DOHH2 (cell line): Measurements from ENCODE around the gene COG6.

Experiments used
- H3F3A ChIP-seq: fragments of 200-600 bp; sonication (generic), shearing (Covaris generic); 2 replicates; pipeline ENCODE4 v1.6.0; 2016; ENCODE audit warnings: antibody characterized with exemption, mild to moderate bottlenecking; ENCODE audit not compliant: control insufficient read depth, insufficient read depth
- H3K27ac ChIP-seq: fragments of 200-600 bp; sonication (generic); 2 replicates; pipeline ENCODE4 v1.5.1; 2014; ENCODE audit warnings: low read depth, mild to moderate bottlenecking, low read length, moderate library complexity
- H3K27me3 ChIP-seq: fragments of 200-600 bp; sonication (generic); 2 replicates; pipeline ENCODE4 v1.6.1; 2014; ENCODE audit warnings: mild to moderate bottlenecking, low read length, mixed read lengths; ENCODE audit not compliant: control insufficient read depth
- H3K36me3 ChIP-seq: fragments of 200-600 bp; sonication (generic); 2 replicates; pipeline ENCODE4 v1.6.1; 2014; ENCODE audit warnings: mild to moderate bottlenecking, low read length, moderate library complexity, mixed read lengths; ENCODE audit not compliant: control insufficient read depth
- H3K4me1 ChIP-seq: fragments of 200-600 bp; sonication (generic); 2 replicates; pipeline ENCODE4 v1.6.1; 2014; ENCODE audit warnings: mild to moderate bottlenecking, low read length, mixed read lengths; ENCODE audit not compliant: control insufficient read depth
- H3K4me2 ChIP-seq: fragments of 200-600 bp; sonication (generic); 2 replicates; pipeline ENCODE4 v1.6.0; 2014; ENCODE audit warnings: mild to moderate bottlenecking, low read length, moderate library complexity
- H3K4me3 ChIP-seq: fragments of 200-600 bp; sonication (generic); 2 replicates; pipeline ENCODE4 v1.5.1; 2014; ENCODE audit warnings: mild to moderate bottlenecking, low read length, mixed read lengths
- H3K79me2 ChIP-seq: fragments of 200-600 bp; sonication (generic); 2 replicates; pipeline ENCODE4 v1.6.1; 2014; ENCODE audit warnings: mild to moderate bottlenecking, low read length, mixed read lengths; ENCODE audit not compliant: control insufficient read depth
- H3K9me2 ChIP-seq: fragments of 200-600 bp; sonication (generic); replicated peaks from 2 replicates; pipeline ENCODE4 v1.6.1; 2014; ENCODE audit warnings: mild to moderate bottlenecking, low read length, mixed read lengths; ENCODE audit not compliant: control insufficient read depth
- H3K9me3 ChIP-seq: fragments of 200-600 bp; sonication (generic); 2 replicates; pipeline ENCODE4 v1.6.1; 2014; ENCODE audit warnings: antibody characterized with exemption, low read length, mixed read lengths; ENCODE audit not compliant: control insufficient read depth, insufficient read depth
- H4K20me1 ChIP-seq: fragments of 200-600 bp; sonication (generic); 2 replicates; pipeline ENCODE4 v1.6.0; 2014; ENCODE audit warnings: low read depth, mild to moderate bottlenecking, antibody characterized with exemption, low read length, moderate library complexity; ENCODE audit not compliant: control insufficient read depth, insufficient read depth
- EZH2phosphoT487 ChIP-seq: fragments of 200-600 bp; sonication (generic); IDR thresholded peaks from 2 replicates; pipeline ENCODE4 v1.6.1; 2017; ENCODE audit warnings: borderline replicate concordance, mild to moderate bottlenecking, antibody characterized with exemption, low read length, moderate library complexity, mixed read lengths
- TF ChIP-seq, protein P1 (sequence below): fragments of 200-600 bp; sonication (generic); IDR thresholded peaks from one replicate; pipeline ENCODE4 v1.5.1; 2014; ENCODE audit warnings: antibody characterized with exemption, mild to moderate bottlenecking, low read depth, low read length; ENCODE audit not compliant: poor library complexity, severe bottlenecking

The COG6 gene

DNA sequence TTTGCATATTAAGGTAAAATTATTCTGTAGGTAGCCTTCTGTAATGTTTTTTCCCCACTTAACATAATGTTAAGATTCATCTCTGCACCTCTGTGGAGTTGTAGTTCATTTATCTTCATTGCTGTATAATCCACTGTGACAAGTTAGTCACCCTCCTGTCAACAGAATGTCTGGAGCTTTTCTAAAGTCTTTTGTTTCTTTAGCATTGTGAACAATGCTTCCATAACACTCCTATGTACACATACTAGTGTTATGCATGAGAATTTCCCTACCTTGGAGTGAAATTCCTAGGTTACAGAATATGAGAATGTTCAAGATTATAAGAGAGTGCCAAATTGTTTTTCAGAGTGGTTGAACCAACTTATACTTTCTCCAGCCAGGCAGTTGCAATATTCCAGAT lies 113.5 kb downstream of the COG6 start:
- H3K9me3 ChIP-seq: no peaks in the 10 kb centered on the region
- TF ChIP-seq, protein P1, sequence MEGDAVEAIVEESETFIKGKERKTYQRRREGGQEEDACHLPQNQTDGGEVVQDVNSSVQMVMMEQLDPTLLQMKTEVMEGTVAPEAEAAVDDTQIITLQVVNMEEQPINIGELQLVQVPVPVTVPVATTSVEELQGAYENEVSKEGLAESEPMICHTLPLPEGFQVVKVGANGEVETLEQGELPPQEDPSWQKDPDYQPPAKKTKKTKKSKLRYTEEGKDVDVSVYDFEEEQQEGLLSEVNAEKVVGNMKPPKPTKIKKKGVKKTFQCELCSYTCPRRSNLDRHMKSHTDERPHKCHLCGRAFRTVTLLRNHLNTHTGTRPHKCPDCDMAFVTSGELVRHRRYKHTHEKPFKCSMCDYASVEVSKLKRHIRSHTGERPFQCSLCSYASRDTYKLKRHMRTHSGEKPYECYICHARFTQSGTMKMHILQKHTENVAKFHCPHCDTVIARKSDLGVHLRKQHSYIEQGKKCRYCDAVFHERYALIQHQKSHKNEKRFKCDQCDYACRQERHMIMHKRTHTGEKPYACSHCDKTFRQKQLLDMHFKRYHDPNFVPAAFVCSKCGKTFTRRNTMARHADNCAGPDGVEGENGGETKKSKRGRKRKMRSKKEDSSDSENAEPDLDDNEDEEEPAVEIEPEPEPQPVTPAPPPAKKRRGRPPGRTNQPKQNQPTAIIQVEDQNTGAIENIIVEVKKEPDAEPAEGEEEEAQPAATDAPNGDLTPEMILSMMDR: no peak
- no peak for TF ChIP-seq EZH2phosphoT487
- no peak overlapping the region for H3K27ac ChIP-seq
- peaks cover 4% of the 10 kb centered on the region for H3K4me1 ChIP-seq
- no peak overlapping the region for H3K4me2 ChIP-seq
- no peak overlapping the region for H3K4me3 ChIP-seq
- no peaks in the 10 kb centered on the region for H3K79me2 ChIP-seq
- H3K36me3 ChIP-seq: no peaks in the 10 kb centered on the region
- no peaks in the 10 kb centered on the region for H4K20me1 ChIP-seq
- no peaks in the 10 kb centered on the region for H3F3A ChIP-seq
- H3K27me3 ChIP-seq: no peaks in the 10 kb centered on the region
- no peaks in the 10 kb centered on the region for H3K9me2 ChIP-seq

DNA sequence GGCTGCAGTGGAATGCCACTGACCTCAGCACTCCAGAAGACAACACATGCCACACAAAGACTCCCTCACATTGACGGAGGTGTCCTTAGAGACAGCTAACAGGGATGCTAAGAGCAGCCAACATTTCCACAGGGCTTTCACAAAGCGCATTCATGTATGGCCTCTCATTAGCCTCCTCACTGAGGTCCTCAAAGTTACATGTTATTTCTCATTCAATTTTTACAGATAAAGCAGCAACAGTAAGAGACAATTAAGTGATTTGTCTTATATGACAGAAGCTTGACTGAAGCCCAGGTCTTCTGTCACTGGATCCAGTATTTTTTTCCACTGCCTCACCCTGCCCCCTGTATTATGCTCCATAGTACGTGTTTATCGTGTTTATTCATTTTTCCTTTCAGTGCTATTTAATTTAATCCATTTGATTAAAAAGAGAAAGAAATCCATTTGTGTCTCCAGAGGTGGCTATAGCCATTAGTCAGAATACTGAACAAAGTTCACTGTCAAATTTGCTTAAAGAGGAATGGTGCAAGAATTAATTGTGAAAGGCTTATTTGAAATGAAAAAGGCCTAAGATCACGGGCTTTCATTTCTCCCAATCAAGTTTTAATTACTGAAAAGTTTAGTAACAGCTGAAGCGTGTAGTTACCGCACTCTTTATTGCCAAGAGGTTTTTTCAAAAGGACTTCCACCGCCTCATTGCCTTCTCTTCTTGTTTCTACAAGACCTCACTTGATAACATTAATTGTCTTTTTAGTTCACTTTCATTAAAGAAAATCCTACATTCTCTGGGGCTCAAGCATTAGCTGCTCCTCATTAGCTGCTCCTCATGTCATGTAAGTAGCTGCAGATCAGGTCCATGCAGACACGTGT lies 115.0 kb downstream of the COG6 start:
- no peaks in the 10 kb centered on the region for H3F3A ChIP-seq
- peaks cover 4% of the 10 kb centered on the region for H3K4me1 ChIP-seq
- no peaks in the 10 kb centered on the region for H3K79me2 ChIP-seq
- H3K27me3 ChIP-seq: no peaks in the 10 kb centered on the region
- H4K20me1 ChIP-seq: no peaks in the 10 kb centered on the region
- H3K4me2 ChIP-seq: no peak overlapping the region
- H3K36me3 ChIP-seq: no peaks in the 10 kb centered on the region
- no peak for TF ChIP-seq EZH2phosphoT487
- TF ChIP-seq, protein P1: no peak
- H3K9me3 ChIP-seq: no peaks in the 10 kb centered on the region
- H3K27ac ChIP-seq: no peak overlapping the region
- no peaks in the 10 kb centered on the region for H3K9me2 ChIP-seq
- no peak overlapping the region for H3K4me3 ChIP-seq

DNA sequence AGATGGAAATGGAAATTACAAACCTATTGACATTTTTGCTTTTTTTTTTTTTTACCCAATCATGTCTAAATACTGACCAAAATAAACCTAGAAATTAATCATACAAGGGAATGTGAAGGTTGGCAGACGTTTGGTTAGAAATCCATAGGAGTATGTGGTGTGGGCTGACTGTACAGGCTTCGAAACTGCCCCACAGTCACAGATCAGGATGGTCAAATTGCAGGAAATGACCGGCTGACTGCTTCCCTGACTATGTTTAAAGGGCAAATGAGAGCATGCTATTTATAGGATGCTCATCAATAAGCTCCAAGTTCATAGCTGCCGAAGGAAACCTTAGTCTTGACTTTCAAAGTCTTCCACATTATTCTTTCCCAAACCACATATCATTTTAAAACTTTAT lies 118.4 kb downstream of the COG6 start:
- Histone ChIP-seq H3K27ac (no peak overlapping the region), H3K9me3 (no peaks in the 10 kb centered on the region)
- TF ChIP-seq EZH2phosphoT487: no peak
- TF ChIP-seq, protein P1: no peak

More for the DNA sequence above, 118.4 kb downstream of the COG6 start:
- H3K79me2 ChIP-seq: no peaks in the 10 kb centered on the region
- H3F3A ChIP-seq: no peaks in the 10 kb centered on the region
- no peaks in the 10 kb centered on the region for H3K9me2 ChIP-seq
- H3K4me2 ChIP-seq: no peak overlapping the region
- H4K20me1 ChIP-seq: no peaks in the 10 kb centered on the region
- H3K36me3 ChIP-seq: no peaks in the 10 kb centered on the region
- peaks cover 9% of the 10 kb centered on the region for H3K4me1 ChIP-seq
- no peak overlapping the region for H3K4me3 ChIP-seq
- no peaks in the 10 kb centered on the region for H3K27me3 ChIP-seq
